T follicular helper cell (primary cell): ENCODE data around the gene AGPAT3.

Experiments
- DNase-seq: peaks from one replicate; pipeline ENCODE4 v3.0.0-alpha.2; 2020; ENCODE audit warnings: low read depth

Gene AGPAT3

GRCh38 chr21:43978060-43978459, 113.0 kb downstream of the AGPAT3 start:
- DNase-seq: no peak

- DNase-seq: no peak
Measured at GRCh38 chr21:43979654-43980053, 114.6 kb downstream of the AGPAT3 start.

GRCh38 chr21:43981151-43981870, 116.3 kb downstream of the AGPAT3 start:
- no peak for DNase-seq

- DNase-seq: no peak
Measured at GRCh38 chr21:43981871-43982210, 116.8 kb downstream of the AGPAT3 start.

- no peak for DNase-seq
Measured at GRCh38 chr21:43982489-43983078, 117.6 kb downstream of the AGPAT3 start.

GRCh38 chr21:43983390-43983789, 118.4 kb downstream of the AGPAT3 start:
- no peak for DNase-seq

GRCh38 chr21:43983860-43984420, 118.9 kb downstream of the AGPAT3 start:
- DNase-seq: no peak

- no peak for DNase-seq
Measured at GRCh38 chr21:43984905-43985689, 120.1 kb downstream of the AGPAT3 start.

GRCh38 chr21:43985690-43986251, 120.7 kb downstream of the AGPAT3 start:
- no peak for DNase-seq

- DNase-seq: no peak
Measured at GRCh38 chr21:43986544-43987451, 121.8 kb downstream of the AGPAT3 start.

GRCh38 chr21:43987509-43987908, 122.5 kb downstream of the AGPAT3 start:
- no peak for DNase-seq

- DNase-seq: no peak
Measured at GRCh38 chr21:43988016-43988415, 123.0 kb downstream of the AGPAT3 start.

- DNase-seq: no peak
Measured at GRCh38 chr21:43988506-43989230, 123.6 kb downstream of the AGPAT3 start.

- DNase-seq: no peak
Measured at GRCh38 chr21:43989401-43989800, 124.4 kb downstream of the AGPAT3 start.

- DNase-seq: no peak
Measured at GRCh38 chr21:43991447-43991991, 126.5 kb downstream of the AGPAT3 start.

GRCh38 chr21:43992121-43992520, 127.1 kb downstream of the AGPAT3 start:
- DNase-seq: no peak

GRCh38 chr21:43993420-43993934, 128.5 kb downstream of the AGPAT3 start:
- no peak for DNase-seq

GRCh38 chr21:43994085-43994484, 129.1 kb downstream of the AGPAT3 start:
- DNase-seq: no peak

GRCh38 chr21:43994646-43995045, 129.6 kb downstream of the AGPAT3 start:
- no peak for DNase-seq

- DNase-seq: no peak
Measured at GRCh38 chr21:43995521-43996105, 130.6 kb downstream of the AGPAT3 start.
